ENCODE measurements around the gene SCYL3. TPM values are rescaled to one million over a fixed set of nuclear protein-coding genes. Genes with fewer than 3 reads are reported as not detected.

SCYL3 gene
- total and polyA plus RNA-seq, 2 donors (not counting 1 experiment from before 2014, with no cell fraction given): 7.2 to 11.7 TPM

- Histone ChIP-seq H3K79me2 (ENCODE audit: control insufficient read depth, insufficient read depth, low read length) (peaks cover 36% of the 10 kb centered on the region), H3K4me2 (ENCODE audit: extremely low read depth, insufficient read depth, low read length) (peak overlapping the region; percentile 71), H3K36me3 (ENCODE audit: control insufficient read depth, insufficient read depth, low read length) (no peaks in the 10 kb centered on the region), H3K9me3 (ENCODE audit: control insufficient read depth, insufficient read depth, low read depth, low read length) (no peaks in the 10 kb centered on the region), H4K20me1 (ENCODE audit: control insufficient read depth, extremely low read depth, insufficient read depth, low read length) (no peaks in the 10 kb centered on the region), H3K27me3 (ENCODE audit: control insufficient read depth, insufficient read depth, low read length) (peaks cover 2% of the 10 kb centered on the region), H3K27ac (ENCODE audit: insufficient read depth, low read length) (peak overlapping the region; percentile 100), H3K4me1 (ENCODE audit: control insufficient read depth, extremely low read depth, insufficient read depth, low read length) (peaks cover 3% of the 10 kb centered on the region), H2AFZ (ENCODE audit: low read length) (peak overlapping the region; percentile 4), H3K9ac (ENCODE audit: insufficient read depth, low read length) (peak overlapping the region; percentile 97), H3K4me3 (replicated peaks in 1 of 4; ENCODE audit: control extremely low read depth in 1 of 4, insufficient read depth in 1 of 4, low read depth in 3 of 4, low read length in 4 of 4) (peak overlapping the region; percentile 57 to 90 (median 87))
- TF ChIP-seq CTCF (conservative IDR thresholded peaks at IDR 0.05 in 1 of 2, IDR thresholded peaks at IDR 0.05 in 1 of 2; ENCODE audit: low read depth in 1 of 2, low read length in 2 of 2): no peak
- TF ChIP-seq EZH2 (IDR thresholded peaks at IDR 0.05; ENCODE audit: low read length, missing control alignments): no peak
- DNase-seq (ENCODE audit: low read depth in 2 of 2): peak in 1 of 2 donors; percentile 21
Observed at GRCh38 chr1:169892176-169892926, 1.3 kb downstream of the SCYL3 start.

GRCh38 chr1:169891539-169891885 lies 2.2 kb downstream of the SCYL3 start:
- Histone ChIP-seq H3K36me3 (ENCODE audit: control insufficient read depth, insufficient read depth, low read length) (no peaks in the 10 kb centered on the region), H2AFZ (ENCODE audit: low read length) (no peak overlapping the region), H3K4me2 (ENCODE audit: extremely low read depth, insufficient read depth, low read length) (no peak overlapping the region), H3K4me3 (replicated peaks in 1 of 4; ENCODE audit: control extremely low read depth in 1 of 4, insufficient read depth in 1 of 4, low read depth in 3 of 4, low read length in 4 of 4) (no peak overlapping the region), H3K79me2 (ENCODE audit: control insufficient read depth, insufficient read depth, low read length) (peaks cover 36% of the 10 kb centered on the region), H3K4me1 (ENCODE audit: control insufficient read depth, extremely low read depth, insufficient read depth, low read length) (peaks cover 3% of the 10 kb centered on the region), H4K20me1 (ENCODE audit: control insufficient read depth, extremely low read depth, insufficient read depth, low read length) (no peaks in the 10 kb centered on the region), H3K27ac (ENCODE audit: insufficient read depth, low read length) (no peak overlapping the region), H3K9me3 (ENCODE audit: control insufficient read depth, insufficient read depth, low read depth, low read length) (no peaks in the 10 kb centered on the region), H3K9ac (ENCODE audit: insufficient read depth, low read length) (no peak overlapping the region), H3K27me3 (ENCODE audit: control insufficient read depth, insufficient read depth, low read length) (peaks cover 2% of the 10 kb centered on the region)
- no peak for DNase-seq (ENCODE audit: low read depth in 2 of 2)
- TF ChIP-seq CTCF (conservative IDR thresholded peaks at IDR 0.05 in 1 of 2, IDR thresholded peaks at IDR 0.05 in 1 of 2; ENCODE audit: low read depth in 1 of 2, low read length in 2 of 2) (no peak), EZH2 (IDR thresholded peaks at IDR 0.05; ENCODE audit: low read length, missing control alignments) (no peak)

- Histone ChIP-seq H3K4me2 (ENCODE audit: extremely low read depth, insufficient read depth, low read length) (no peak overlapping the region), H3K79me2 (ENCODE audit: control insufficient read depth, insufficient read depth, low read length) (peaks cover 36% of the 10 kb centered on the region), H3K9ac (ENCODE audit: insufficient read depth, low read length) (no peak overlapping the region), H3K36me3 (ENCODE audit: control insufficient read depth, insufficient read depth, low read length) (no peaks in the 10 kb centered on the region), H2AFZ (ENCODE audit: low read length) (no peak overlapping the region), H3K4me3 (replicated peaks in 1 of 4; ENCODE audit: control extremely low read depth in 1 of 4, insufficient read depth in 1 of 4, low read depth in 3 of 4, low read length in 4 of 4) (no peak overlapping the region), H4K20me1 (ENCODE audit: control insufficient read depth, extremely low read depth, insufficient read depth, low read length) (no peaks in the 10 kb centered on the region), H3K27ac (ENCODE audit: insufficient read depth, low read length) (no peak overlapping the region), H3K4me1 (ENCODE audit: control insufficient read depth, extremely low read depth, insufficient read depth, low read length) (peaks cover 3% of the 10 kb centered on the region), H3K27me3 (ENCODE audit: control insufficient read depth, insufficient read depth, low read length) (no peaks in the 10 kb centered on the region), H3K9me3 (ENCODE audit: control insufficient read depth, insufficient read depth, low read depth, low read length) (no peaks in the 10 kb centered on the region)
- no peak for DNase-seq (ENCODE audit: low read depth in 2 of 2)
- no peak for TF ChIP-seq EZH2 (IDR thresholded peaks at IDR 0.05; ENCODE audit: low read length, missing control alignments)
- TF ChIP-seq CTCF (conservative IDR thresholded peaks at IDR 0.05 in 1 of 2, IDR thresholded peaks at IDR 0.05 in 1 of 2; ENCODE audit: low read depth in 1 of 2, low read length in 2 of 2): no peak
Observed at GRCh38 chr1:169890761-169891538, 2.7 kb downstream of the SCYL3 start.
